GM13977 (cell line): ENCODE results near the gene ENPP1.
"Not testable (repeated sequence)": the region's sequence is repeated elsewhere in the genome, so short reads cannot be mapped to it uniquely, and the experiment has no call there.

Source experiments
- DNase-seq: peaks from one replicate; pipeline ENCODE4 v3.0.0; 2012; ENCODE audit warnings: low spot score
- CTCF ChIP-seq: IDR thresholded peaks from 2 replicates; pipeline ENCODE4 v1.5.1; 2012; ENCODE audit warnings: mild to moderate bottlenecking, control low read depth; ENCODE audit not compliant: insufficient read depth; ENCODE audit errors: extremely low read depth, missing control alignments
- in situ Hi-C: fragments of 300-500 bp; cut with MboI; formaldehyde crosslinking; loops from one replicate; pipeline ENCODE4 v1.12.0; 2022; ENCODE audit warnings: low sequenced_read_pairs, low pct_unique_long_range_greater_than_20kb, mixed read lengths, inconsistent platforms; ENCODE audit not compliant: unreplicated experiment

ENPP1 gene

GRCh38 chr6:131890091-131890490 is 82.3 kb downstream of the ENPP1 start:
- DNase-seq: no peak
- TF ChIP-seq CTCF: no peak
- in situ Hi-C loops: no loop called here

GRCh38 chr6:131893198-131893597 is 85.4 kb downstream of the ENPP1 start:
- no peak for TF ChIP-seq CTCF
- DNase-seq: no peak
- in situ Hi-C loops: no loop called here

GRCh38 chr6:131894493-131895424 is 86.9 kb downstream of the ENPP1 start:
- in situ Hi-C loops: no loop called here
- DNase-seq: no peak
- no peak for TF ChIP-seq CTCF

- no peak for TF ChIP-seq CTCF
- DNase-seq: no peak
- in situ Hi-C loops: no loop called here
Observed at GRCh38 chr6:131897050-131897435, 89.2 kb downstream of the ENPP1 start.

GRCh38 chr6:131897621-131898020 is 89.8 kb downstream of the ENPP1 start:
- in situ Hi-C loops: no loop called here
- no peak for TF ChIP-seq CTCF

GRCh38 chr6:131898718-131899117 is 90.9 kb downstream of the ENPP1 start:
- in situ Hi-C loops: no loop called here
- no peak for TF ChIP-seq CTCF
- no peak for DNase-seq

More at GRCh38 chr6:131897621-131898020, 89.8 kb downstream of the ENPP1 start:
- DNase-seq: no peak

- no peak for TF ChIP-seq CTCF
- no peak for DNase-seq
- in situ Hi-C loops: no loop called here
Observed at GRCh38 chr6:131900231-131900630, 92.4 kb downstream of the ENPP1 start.

GRCh38 chr6:131901326-131901873 is 93.6 kb downstream of the ENPP1 start:
- in situ Hi-C loops, DNase-seq: not testable (repeated sequence)

- DNase-seq, in situ Hi-C loops: not testable (repeated sequence)
Observed at GRCh38 chr6:131903734-131904133, 95.9 kb downstream of the ENPP1 start.

- in situ Hi-C loops, DNase-seq: not testable (repeated sequence)
Observed at GRCh38 chr6:131908787-131909186, 101.0 kb downstream of the ENPP1 start.
